PC-3 (cell line): Measurements from ENCODE around the gene BRAT1.

Experiments used
- EZH2 ChIP-seq: fragments of 300-600 bp; sonication (generic); IDR thresholded peaks from one replicate; pipeline ENCODE4 v1.6.1; 2017; ENCODE audit warnings: antibody characterized with exemption, mild to moderate bottlenecking, low read length; ENCODE audit not compliant: unreplicated experiment
- EZH2phosphoT487 ChIP-seq: fragments of 300-600 bp; sonication (generic); IDR thresholded peaks from 2 replicates; pipeline ENCODE4 v1.6.1; 2018; ENCODE audit warnings: mild to moderate bottlenecking, antibody characterized with exemption, low read length, borderline replicate concordance
- TF ChIP-seq, protein P1 (sequence below): fragments of 300-600 bp; sonication (generic); conservative IDR thresholded peaks from 2 replicates; pipeline ENCODE4 v1.5.1; 2017; ENCODE audit warnings: antibody characterized with exemption, low read depth, mild to moderate bottlenecking, low read length

DNA sequence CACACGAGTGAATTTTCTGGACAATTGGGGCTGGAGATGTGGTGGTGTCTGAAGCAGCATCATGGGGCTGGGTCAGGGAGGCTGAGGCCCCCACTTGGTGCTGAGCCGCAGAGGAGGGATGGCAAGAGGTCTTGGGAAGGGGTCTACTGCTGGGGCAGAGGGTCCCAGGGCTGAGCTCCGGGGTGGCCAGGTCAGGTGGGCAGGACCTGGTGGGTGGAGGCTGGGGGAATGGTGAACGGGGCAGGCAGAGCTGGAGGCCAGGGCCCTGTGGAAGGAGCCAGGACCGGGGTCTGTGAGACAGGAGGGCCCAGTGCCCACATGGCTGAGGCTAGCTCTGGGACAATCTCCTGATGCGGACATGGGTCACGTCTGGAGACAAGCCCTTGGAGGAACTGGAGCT, 56.1 kb downstream of the BRAT1 start:
- TF ChIP-seq EZH2phosphoT487: no peak
- TF ChIP-seq, protein P1, sequence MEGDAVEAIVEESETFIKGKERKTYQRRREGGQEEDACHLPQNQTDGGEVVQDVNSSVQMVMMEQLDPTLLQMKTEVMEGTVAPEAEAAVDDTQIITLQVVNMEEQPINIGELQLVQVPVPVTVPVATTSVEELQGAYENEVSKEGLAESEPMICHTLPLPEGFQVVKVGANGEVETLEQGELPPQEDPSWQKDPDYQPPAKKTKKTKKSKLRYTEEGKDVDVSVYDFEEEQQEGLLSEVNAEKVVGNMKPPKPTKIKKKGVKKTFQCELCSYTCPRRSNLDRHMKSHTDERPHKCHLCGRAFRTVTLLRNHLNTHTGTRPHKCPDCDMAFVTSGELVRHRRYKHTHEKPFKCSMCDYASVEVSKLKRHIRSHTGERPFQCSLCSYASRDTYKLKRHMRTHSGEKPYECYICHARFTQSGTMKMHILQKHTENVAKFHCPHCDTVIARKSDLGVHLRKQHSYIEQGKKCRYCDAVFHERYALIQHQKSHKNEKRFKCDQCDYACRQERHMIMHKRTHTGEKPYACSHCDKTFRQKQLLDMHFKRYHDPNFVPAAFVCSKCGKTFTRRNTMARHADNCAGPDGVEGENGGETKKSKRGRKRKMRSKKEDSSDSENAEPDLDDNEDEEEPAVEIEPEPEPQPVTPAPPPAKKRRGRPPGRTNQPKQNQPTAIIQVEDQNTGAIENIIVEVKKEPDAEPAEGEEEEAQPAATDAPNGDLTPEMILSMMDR: no peak
- TF ChIP-seq EZH2: no peak
